GM04503 (cell line): ENCODE results near the gene CNTNAP5.

Experiments
- DNase-seq: peaks from one replicate; pipeline ENCODE4 v3.0.0-alpha.2; 2012; ENCODE audit warnings: low read depth

Gene CNTNAP5

DNA sequence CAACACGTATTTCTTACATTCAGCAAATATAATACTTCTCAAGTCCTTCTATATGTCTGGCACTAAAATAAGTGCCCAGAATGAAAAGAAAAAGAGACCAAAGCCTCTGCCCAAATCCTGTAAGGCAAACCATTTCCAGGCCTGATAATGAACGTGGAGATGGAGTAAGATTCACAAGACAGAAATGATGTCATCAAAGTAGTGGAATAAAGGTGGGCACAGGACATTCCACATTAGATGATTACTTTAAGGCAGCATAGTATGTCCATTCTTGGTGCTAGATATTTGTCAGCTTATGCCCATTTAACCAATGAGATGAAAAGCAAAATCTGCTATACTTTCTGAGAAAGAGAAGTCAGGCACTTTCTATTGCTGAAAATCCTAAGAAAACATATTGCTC lies 38.5 kb downstream of the CNTNAP5 start:
- DNase-seq, result no peak

DNA sequence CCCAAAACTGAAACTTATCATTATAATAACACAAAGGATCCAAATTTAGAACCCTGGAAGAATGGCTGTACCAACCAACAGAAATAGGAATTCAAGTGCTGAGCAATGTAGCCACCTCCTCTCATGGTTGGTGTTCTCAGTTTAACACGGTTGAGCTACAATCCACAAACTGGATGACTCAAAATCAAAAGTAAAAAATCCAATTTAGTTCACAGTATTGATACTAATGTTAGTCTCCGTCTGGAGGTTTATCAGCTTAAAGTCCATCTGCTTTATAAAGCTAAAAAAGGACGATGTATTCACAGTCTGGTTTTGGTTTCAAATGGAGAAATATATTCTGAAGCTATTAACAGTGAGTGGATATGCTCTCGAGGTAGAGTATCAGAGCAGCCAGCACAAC lies 40.5 kb downstream of the CNTNAP5 start:
- DNase-seq, result no peak

DNA sequence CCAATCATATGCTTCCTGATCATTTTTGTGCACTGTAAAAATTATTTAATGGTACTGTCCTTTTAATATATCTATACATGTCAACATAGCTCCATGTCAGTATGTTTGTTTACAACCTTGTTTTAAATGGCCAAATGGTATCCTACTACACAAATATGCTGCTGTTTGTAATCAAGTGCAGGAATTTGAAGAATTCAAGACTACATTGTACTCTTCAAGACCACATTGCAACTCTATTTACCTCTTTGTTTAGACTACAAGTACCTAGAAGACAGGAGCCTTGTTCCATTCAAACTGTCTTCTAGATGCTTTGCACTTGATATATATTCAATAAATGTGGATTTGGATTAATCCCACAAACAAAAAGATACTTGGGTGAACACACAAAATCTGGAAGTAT lies 41.7 kb downstream of the CNTNAP5 start:
- DNase-seq, result no peak

- DNase-seq, result no peak
These were observed 54.0 kb downstream of the CNTNAP5 start for GRCh38 chr2:124079045-124079444.

- DNase-seq, result no peak
These were observed 55.4 kb downstream of the CNTNAP5 start for GRCh38 chr2:124080281-124081153.

DNA sequence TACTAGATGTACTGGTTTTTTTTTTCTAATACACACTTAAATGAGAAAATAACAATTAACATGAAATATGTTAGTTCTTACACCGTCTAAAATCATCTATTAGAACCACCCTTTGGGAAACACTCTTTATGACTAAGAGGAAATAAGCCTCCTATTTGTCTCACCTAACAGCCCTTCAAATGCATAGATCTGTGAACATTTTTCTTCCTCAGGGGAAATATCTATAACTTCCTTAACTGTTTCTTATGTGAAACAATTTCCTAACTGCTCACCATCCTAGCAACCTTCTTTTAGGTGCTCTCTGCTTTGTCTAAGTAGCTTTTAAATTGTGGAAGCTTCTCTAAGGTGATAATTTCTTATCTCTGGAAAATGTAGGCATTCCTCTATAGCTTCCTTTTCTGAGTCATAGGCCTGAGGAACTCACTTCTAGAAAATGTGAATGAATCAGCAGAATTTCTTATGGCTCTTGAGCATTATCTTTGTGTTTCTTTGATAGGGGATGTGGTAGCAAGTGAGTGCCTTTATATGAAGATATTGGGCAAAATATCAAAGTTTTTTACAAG lies 56.1 kb downstream of the CNTNAP5 start:
- no peak for DNase-seq

DNA sequence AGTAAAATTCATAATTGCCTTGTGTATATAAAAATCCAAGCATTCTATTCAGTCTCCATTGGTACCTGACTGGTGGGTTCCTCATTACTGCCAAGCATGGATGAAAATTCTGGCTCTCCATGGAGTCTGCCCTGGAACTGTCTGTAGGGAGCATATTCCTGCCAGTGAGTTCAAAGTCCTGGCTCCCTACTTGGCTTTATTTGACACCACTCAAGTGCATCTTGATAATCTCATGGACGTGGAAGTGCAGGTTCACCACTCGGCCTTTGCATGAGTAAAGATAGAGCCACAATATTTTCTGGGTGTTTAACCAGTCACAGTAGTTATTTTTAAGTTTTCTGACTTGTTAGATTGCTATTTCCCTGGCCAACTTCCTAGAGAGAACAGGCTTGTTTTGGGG lies 63.5 kb downstream of the CNTNAP5 start:
- DNase-seq, result no peak

GRCh38 chr2:124091721-124092120 lies 66.6 kb downstream of the CNTNAP5 start:
- no peak for DNase-seq

- DNase-seq, result no peak
These were observed 67.6 kb downstream of the CNTNAP5 start for GRCh38 chr2:124092651-124093050.

- no peak for DNase-seq
These were observed 79.8 kb downstream of the CNTNAP5 start for GRCh38 chr2:124104914-124105313.

DNA sequence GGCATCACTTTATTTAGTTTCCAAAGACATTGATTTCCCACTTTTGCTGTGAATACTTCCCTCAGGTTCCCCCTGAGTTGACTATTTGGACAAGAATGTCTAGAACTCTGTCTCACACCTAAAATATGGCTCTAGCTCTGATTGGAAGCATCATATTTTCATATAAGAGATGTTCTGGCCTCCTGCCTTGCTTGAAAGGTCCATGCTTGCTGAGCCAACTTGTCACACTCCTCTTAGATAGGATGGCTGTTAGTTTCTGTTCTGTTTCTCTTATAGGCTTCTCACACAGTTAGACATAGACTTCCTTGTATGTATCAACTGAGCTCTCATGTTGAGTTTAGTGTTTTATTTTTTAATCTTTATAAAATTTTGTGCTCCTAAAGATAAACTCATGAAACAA lies 87.1 kb downstream of the CNTNAP5 start:
- DNase-seq, result no peak

GRCh38 chr2:124112966-124113365 lies 87.9 kb downstream of the CNTNAP5 start:
- no peak for DNase-seq

- no peak for DNase-seq
These were observed 95.2 kb downstream of the CNTNAP5 start for GRCh38 chr2:124120246-124120645.

DNA sequence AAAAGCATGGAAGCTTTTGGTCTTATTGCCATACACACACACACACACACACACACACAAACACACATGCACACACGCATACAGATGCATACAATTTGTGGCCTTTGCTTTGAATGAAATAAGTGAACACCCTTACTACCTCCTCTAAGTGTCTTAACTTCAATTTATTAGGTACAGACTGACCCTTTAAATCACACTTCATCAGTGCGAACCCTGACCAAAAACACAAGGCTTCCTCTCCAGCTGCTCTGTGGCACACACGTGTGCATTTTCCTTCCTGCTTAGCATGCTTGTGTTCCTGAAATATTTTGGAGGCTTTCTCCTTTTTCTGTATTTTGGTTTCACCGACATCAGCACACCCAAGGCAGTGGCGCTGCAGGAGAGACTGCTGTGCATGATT lies 96.0 kb downstream of the CNTNAP5 start:
- no peak for DNase-seq

DNA sequence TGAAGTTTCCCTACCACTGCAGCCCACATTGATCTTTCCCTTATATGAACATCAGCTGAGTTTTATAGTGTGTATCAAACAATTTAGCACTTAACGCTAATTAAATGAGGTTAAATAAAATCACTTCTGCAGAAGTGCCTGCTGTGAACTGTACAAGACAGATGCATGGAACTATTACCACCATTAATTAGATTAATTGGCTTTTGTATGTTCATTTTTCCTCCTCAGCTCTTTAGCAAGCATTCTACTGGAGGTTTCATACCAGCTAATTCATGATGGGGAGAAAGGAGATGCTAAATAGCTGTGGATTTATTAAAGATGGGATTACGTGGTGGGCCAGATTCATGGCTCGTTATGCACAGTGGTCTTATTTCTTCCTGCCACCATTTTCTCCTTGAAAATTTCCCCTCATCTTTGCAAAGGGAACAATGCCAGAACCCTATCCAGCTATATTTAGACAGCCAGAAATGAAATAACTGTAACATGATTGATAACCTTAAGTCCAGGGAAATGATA lies 96.7 kb downstream of the CNTNAP5 start:
- DNase-seq, result no peak

DNA sequence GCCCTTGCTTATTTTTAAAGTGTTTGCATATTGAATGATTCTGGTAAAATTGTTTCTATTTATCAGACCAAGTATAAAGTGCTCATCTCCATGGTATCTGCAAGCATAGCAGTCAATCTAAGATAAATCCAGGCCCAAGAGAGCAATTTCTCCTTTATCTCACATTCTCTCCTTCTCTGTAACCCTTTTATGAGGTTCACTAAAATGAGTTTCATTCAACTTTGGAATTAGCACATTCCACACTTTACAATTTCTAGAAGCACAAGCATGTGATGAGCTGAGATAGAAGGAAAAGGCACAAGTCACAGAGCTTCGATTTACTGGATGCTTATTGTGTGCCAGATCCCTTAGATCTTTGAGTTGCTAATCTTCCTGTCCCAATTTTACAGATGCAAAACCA lies 97.3 kb downstream of the CNTNAP5 start:
- no peak for DNase-seq

DNA sequence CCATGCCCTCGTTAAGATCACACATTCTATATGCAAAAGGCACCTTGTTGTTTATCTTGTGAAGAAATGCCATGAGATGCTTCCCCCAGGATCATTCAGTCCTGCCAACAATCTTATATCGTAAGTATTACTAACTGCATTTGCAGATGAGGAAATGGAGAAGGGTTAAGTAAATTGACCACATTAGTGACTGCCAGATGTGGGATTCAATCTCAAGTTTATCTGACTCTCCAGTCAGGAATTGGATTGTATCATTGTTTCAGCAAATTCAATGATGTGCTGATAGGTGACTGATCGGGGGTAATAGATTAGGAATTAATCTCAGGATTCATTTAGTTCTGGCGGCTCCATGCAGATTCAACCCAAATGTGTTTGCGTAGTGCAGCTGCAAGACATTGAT lies 106.2 kb downstream of the CNTNAP5 start:
- DNase-seq, result no peak

DNA sequence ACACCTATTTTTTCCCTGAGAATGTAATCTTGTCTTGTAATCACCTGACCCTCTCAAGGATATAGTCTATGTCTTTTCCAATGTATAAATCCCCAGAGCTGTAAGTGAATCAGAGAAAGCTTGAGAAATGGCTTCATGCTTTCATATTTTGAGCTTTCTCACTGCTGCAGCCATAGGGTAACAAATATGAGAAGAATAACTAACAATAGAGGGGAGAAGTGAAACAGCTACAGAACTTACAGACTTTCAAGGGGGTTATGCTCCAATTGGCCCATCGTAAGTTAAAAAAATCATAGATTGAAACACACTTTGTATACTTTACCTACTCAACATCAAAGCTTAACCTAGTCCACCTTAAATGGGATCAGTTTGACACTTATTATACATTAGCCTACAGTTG lies 111.0 kb downstream of the CNTNAP5 start:
- DNase-seq, result no peak

GRCh38 chr2:124138076-124138475 lies 113.0 kb downstream of the CNTNAP5 start:
- no peak for DNase-seq

DNA sequence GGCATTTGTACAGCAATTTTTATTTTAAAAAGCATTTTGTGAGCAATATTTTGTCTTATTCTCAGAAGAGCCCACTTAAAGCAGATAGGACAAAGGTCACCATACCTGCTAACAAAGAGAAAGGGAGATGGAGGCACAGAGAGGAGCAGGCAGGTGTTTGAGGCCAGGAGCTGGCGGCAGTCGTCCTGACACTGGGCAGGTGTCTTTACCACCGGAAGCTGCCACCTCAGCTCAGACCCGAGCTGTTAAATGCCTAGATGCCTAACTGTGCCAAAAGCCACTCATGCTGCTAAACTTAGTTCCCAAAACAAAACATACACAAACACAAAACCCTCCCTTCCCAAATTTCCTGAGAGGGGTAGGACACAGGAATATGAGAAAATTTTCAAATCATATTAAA lies 120.9 kb downstream of the CNTNAP5 start:
- no peak for DNase-seq

DNA sequence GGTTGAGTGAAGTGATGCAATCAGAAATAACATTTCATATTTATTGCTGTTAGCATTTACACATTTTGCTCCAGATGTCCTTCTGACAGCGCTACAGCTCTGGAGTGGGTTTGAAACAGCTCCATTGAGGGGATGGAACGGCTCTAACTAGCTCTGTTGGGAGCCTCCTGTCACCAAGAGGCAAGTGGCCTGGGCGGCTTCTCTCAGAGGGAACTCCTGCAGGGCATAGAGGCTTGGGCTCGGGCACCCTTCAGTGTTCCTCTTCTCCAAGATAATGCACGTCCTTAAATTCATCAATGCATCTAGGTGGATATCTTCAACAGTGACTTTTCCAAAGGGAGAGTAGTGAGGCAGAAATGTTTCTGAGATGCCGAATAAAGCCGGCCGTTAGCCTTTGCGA lies 122.5 kb downstream of the CNTNAP5 start:
- DNase-seq, result no peak

- no peak for DNase-seq
These were observed 124.5 kb downstream of the CNTNAP5 start for GRCh38 chr2:124149571-124149970.

DNA sequence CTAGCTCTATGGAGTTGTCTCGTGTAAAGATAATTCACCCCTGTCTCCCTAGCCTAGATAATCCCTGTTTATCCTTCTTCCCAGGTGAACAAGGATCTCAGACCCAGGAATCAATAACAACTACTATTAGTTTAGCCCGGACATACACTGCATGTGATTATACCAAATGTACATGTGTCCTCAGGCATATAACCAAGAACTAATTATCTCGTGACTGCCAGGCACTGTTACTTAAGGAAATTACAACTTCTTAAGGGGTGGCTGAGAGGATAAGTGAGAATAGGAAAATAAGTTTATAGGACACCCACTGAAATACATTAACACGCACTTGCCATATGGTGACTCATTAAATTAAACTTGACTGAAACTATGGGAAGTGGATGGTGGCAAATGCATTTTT lies 126.6 kb downstream of the CNTNAP5 start:
- no peak for DNase-seq

DNA sequence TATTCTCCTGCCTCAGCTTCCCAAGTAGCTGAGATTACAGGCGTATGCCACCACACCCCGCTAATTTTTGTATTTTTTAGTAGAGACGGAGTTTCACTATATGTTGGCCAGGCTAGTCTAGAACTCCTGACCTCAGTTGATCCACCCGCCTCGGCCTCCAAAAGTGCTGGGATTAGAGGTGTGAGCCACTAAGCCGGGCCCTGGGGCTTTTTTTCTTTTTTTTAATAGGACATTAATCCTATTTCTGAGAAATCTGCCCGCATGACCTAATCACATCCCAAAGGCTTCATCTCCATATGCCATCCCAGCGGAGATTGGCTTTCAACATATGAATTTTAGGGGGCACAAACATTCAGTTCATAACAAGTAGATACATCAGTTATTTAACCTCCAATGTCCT lies 128.6 kb downstream of the CNTNAP5 start:
- no peak for DNase-seq
